ENCODE results near the gene C22orf15. TPM values are rescaled to one million over a fixed set of nuclear protein-coding genes. Genes with fewer than 3 reads are reported as not detected.

C22orf15 gene
- total RNA-seq, 2 donors from 2014 or later = not detected

GRCh38 chr22:23715806-23716375 is 46.9 kb upstream of the C22orf15 start:
- Histone ChIP-seq H3K27me3 (replicated peaks; ENCODE audit: insufficient read depth) (no peaks in the 10 kb centered on the region), H3K4me3 (no peak overlapping the region), H3K4me1 (replicated peaks) (no peaks in the 10 kb centered on the region), H3K9me3 (no peaks in the 10 kb centered on the region), H3K36me3 (no peaks in the 10 kb centered on the region), H3K27ac (no peak overlapping the region)
- TF ChIP-seq POLR2A (IDR thresholded peaks at IDR 0.05) (no peak), POLR2AphosphoS5 (IDR thresholded peaks at IDR 0.05) (no peak), CTCF (IDR thresholded peaks at IDR 0.05) (no peak)
- no peak for DNase-seq (ENCODE audit: low spot score)
- WGBS = 83% methylated on average over 18 of the region's 18 CpGs
- intact Hi-C loops (cut with DNase I) = loop anchor here (10.0 kb wide), 1 partner anchor 439 kb away; no protein-coding TSS in a partner anchor

GRCh38 chr22:23716811-23717801 is 45.7 kb upstream of the C22orf15 start:
- 6% methylated on average over 77 of the region's 84 CpGs for WGBS
- Histone ChIP-seq H3K27ac (peak overlapping the region; percentile 49 to 72), H3K9me3 (no peaks in the 10 kb centered on the region), H3K27me3 (replicated peaks; ENCODE audit: insufficient read depth) (no peaks in the 10 kb centered on the region), H3K4me1 (replicated peaks) (no peaks in the 10 kb centered on the region), H3K4me3 (peak overlapping the region; percentile 82 to 91), H3K36me3 (no peaks in the 10 kb centered on the region)
- TF ChIP-seq CTCF (IDR thresholded peaks at IDR 0.05) (no peak), POLR2AphosphoS5 (IDR thresholded peaks at IDR 0.05) (peak; percentile 97), POLR2A (IDR thresholded peaks at IDR 0.05) (peak; percentile 90)
- intact Hi-C loops (cut with DNase I) = loop anchor here (10.0 kb wide), 1 partner anchor 438 kb away; no protein-coding TSS in a partner anchor
- peak; percentile 81 for DNase-seq (ENCODE audit: low spot score)

- H3K4me3 ChIP-seq = no peak overlapping the region
- TF ChIP-seq POLR2A (IDR thresholded peaks at IDR 0.05) (no peak), CTCF (IDR thresholded peaks at IDR 0.05) (no peak), POLR2AphosphoS5 (IDR thresholded peaks at IDR 0.05) (no peak)
- H3K36me3 ChIP-seq = no peaks in the 10 kb centered on the region
- 82% methylated on average over 17 of the region's 17 CpGs for WGBS
- no peak for DNase-seq (ENCODE audit: low spot score)
- H3K9me3 ChIP-seq = no peaks in the 10 kb centered on the region
- H3K27me3 ChIP-seq (replicated peaks; ENCODE audit: insufficient read depth) = no peaks in the 10 kb centered on the region
- intact Hi-C loops (cut with DNase I) = loop anchor here (10.0 kb wide), 1 partner anchor 436 kb away; no protein-coding TSS in a partner anchor
- no peak overlapping the region for H3K27ac ChIP-seq
- no peaks in the 10 kb centered on the region for H3K4me1 ChIP-seq (replicated peaks)
These were observed 44.2 kb upstream of the C22orf15 start for GRCh38 chr22:23718371-23719165.

GRCh38 chr22:23720855-23721254 is 41.9 kb upstream of the C22orf15 start:
- TF ChIP-seq POLR2A (IDR thresholded peaks at IDR 0.05) (no peak), CTCF (IDR thresholded peaks at IDR 0.05) (no peak), POLR2AphosphoS5 (IDR thresholded peaks at IDR 0.05) (no peak)
- DNase-seq (ENCODE audit: low spot score) = no peak
- 53% methylated on average over 6 of the region's 6 CpGs for WGBS
- Histone ChIP-seq H3K27ac (no peak overlapping the region), H3K36me3 (no peaks in the 10 kb centered on the region), H3K4me1 (replicated peaks) (no peaks in the 10 kb centered on the region), H3K9me3 (no peaks in the 10 kb centered on the region), H3K4me3 (no peak overlapping the region), H3K27me3 (replicated peaks; ENCODE audit: insufficient read depth) (no peaks in the 10 kb centered on the region)
- intact Hi-C loops (cut with DNase I) = no loop called here
